HEK293 (cell line): ENCODE data around the gene KCNJ9.

Experiments
- KLF10 ChIP-seq: fragments of 450-650 bp; IDR thresholded peaks from 2 replicates; pipeline ENCODE4 v1.5.1; 2018; ENCODE audit warnings: missing biosample characterization, mild to moderate bottlenecking, missing genetic modification characterization
- OVOL3 ChIP-seq: fragments of 450-650 bp; formaldehyde crosslinking; IDR thresholded peaks from 2 replicates; pipeline ENCODE4 v1.5.1; 2016; ENCODE audit warnings: missing biosample characterization, missing genetic modification characterization
- SP2 ChIP-seq: fragments of 450-650 bp; formaldehyde crosslinking; IDR thresholded peaks from 2 replicates; pipeline ENCODE4 v1.5.1; 2016; ENCODE audit warnings: missing biosample characterization, missing genetic modification characterization
- YY1 ChIP-seq: fragments of 450-650 bp; formaldehyde crosslinking; IDR thresholded peaks from 2 replicates; pipeline ENCODE4 v1.5.1; 2018; ENCODE audit warnings: missing biosample characterization, missing genetic modification characterization
- ZNF2 ChIP-seq: fragments of 450-650 bp; formaldehyde crosslinking; IDR thresholded peaks from 2 replicates; pipeline ENCODE4 v1.5.1; 2016; ENCODE audit warnings: missing biosample characterization, missing genetic modification characterization
- ZNF292 ChIP-seq: fragments of 450-650 bp; formaldehyde crosslinking; IDR thresholded peaks from 2 replicates; pipeline ENCODE4 v1.5.1; 2016; ENCODE audit warnings: low read depth, missing biosample characterization, missing genetic modification characterization, borderline replicate concordance
- TF ChIP-seq, protein P1 (sequence below): fragments of 450-650 bp; formaldehyde crosslinking; IDR thresholded peaks from 2 replicates; pipeline ENCODE4 v1.5.1; 2016; ENCODE audit warnings: missing biosample characterization, missing genetic modification characterization
- TF ChIP-seq, protein P2 (sequence below): fragments of 450-650 bp; formaldehyde crosslinking; IDR thresholded peaks from 2 replicates; pipeline ENCODE4 v1.5.1; 2017; ENCODE audit warnings: missing biosample characterization, missing genetic modification characterization

DNA sequence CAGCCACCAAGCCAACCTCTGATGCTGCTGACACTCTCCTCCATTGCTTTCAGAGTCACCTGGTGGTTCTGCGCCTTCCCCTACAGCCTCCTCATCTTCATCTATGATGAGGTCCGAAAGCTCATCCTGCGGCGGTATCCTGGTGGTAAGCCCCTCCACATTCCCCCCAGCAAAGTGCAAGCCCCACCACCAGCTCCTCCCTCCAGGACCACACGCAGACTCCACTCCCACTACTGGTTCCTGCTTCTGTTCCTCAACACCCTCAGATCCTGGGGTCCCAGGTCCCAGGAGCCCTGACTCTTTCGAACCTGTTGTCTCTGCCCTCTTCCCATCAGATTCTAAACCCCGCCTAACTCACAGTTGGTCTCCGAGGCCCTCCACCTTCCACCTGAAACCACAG, 58.5 kb downstream of the KCNJ9 start:
- TF ChIP-seq YY1 (tag by site-specific recombination), result no peak
- TF ChIP-seq, protein P1, sequence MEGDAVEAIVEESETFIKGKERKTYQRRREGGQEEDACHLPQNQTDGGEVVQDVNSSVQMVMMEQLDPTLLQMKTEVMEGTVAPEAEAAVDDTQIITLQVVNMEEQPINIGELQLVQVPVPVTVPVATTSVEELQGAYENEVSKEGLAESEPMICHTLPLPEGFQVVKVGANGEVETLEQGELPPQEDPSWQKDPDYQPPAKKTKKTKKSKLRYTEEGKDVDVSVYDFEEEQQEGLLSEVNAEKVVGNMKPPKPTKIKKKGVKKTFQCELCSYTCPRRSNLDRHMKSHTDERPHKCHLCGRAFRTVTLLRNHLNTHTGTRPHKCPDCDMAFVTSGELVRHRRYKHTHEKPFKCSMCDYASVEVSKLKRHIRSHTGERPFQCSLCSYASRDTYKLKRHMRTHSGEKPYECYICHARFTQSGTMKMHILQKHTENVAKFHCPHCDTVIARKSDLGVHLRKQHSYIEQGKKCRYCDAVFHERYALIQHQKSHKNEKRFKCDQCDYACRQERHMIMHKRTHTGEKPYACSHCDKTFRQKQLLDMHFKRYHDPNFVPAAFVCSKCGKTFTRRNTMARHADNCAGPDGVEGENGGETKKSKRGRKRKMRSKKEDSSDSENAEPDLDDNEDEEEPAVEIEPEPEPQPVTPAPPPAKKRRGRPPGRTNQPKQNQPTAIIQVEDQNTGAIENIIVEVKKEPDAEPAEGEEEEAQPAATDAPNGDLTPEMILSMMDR, result no peak
- TF ChIP-seq ZNF292 (tag by site-specific recombination), result no peak
- TF ChIP-seq OVOL3 (tag by site-specific recombination), result no peak
- no peak for TF ChIP-seq KLF10 (tag by site-specific recombination)
- no peak for TF ChIP-seq SP2 (tag by site-specific recombination)
- TF ChIP-seq, protein P2, sequence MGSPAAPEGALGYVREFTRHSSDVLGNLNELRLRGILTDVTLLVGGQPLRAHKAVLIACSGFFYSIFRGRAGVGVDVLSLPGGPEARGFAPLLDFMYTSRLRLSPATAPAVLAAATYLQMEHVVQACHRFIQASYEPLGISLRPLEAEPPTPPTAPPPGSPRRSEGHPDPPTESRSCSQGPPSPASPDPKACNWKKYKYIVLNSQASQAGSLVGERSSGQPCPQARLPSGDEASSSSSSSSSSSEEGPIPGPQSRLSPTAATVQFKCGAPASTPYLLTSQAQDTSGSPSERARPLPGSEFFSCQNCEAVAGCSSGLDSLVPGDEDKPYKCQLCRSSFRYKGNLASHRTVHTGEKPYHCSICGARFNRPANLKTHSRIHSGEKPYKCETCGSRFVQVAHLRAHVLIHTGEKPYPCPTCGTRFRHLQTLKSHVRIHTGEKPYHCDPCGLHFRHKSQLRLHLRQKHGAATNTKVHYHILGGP, result no peak
- TF ChIP-seq ZNF2 (tag by site-specific recombination), result no peak
